Measurements from ENCODE around the gene NBAS. TPM values are rescaled to one million over a fixed set of nuclear protein-coding genes. Genes with fewer than 3 reads are reported as not detected.

Gene NBAS
- total and polyA plus RNA-seq, 2 of the 13 experiments (the other 11 are each of a cell fraction or from before 2014, with no cell fraction given): 33.6 to 58.7 TPM

GRCh38 chr2:15591692-15592463 lies 30.7 kb upstream of the NBAS start, which contains the start of gene DDX1 (continued):
- TF ChIP-seq IRF9 (CRISPR knock-in tag; IDR thresholded peaks at IDR 0.05; ENCODE audit: borderline replicate concordance): peak; percentile 99
- no peak for TF ChIP-seq RAD51 (IDR thresholded peaks at IDR 0.05; ENCODE audit: borderline replicate concordance)
- peak; percentile 95 for TF ChIP-seq WIZ (CRISPR knock-in tag; IDR thresholded peaks at IDR 0.05)
- peak; percentile 89 for TF ChIP-seq DRAP1 (CRISPR knock-in tag; IDR thresholded peaks at IDR 0.05)
- peak; percentile 91; the same call in 1 of the 2 replicates for TF ChIP-seq ZBTB43 (CRISPR knock-in tag; conservative IDR thresholded peaks at IDR 0.05)
- peak; percentile 98 for TF ChIP-seq MAX (IDR thresholded peaks at IDR 0.05)
- no peak; the same call in 1 of the 2 replicates for TF ChIP-seq SP2 (CRISPR knock-in tag; IDR thresholded peaks at IDR 0.05)
- TF ChIP-seq GMEB2 (CRISPR knock-in tag; IDR thresholded peaks at IDR 0.05; ENCODE audit: low read depth): peak; percentile 50; the same call in 1 of the 2 replicates
- TF ChIP-seq ZNF503 (CRISPR knock-in tag; IDR thresholded peaks at IDR 0.05): peak; percentile 83; the same call in 1 of the 2 replicates
- TF ChIP-seq ZMYM4 (CRISPR knock-in tag; IDR thresholded peaks at IDR 0.05): peak; percentile 100
- peak; percentile 44; the same call in 1 of the 2 replicates for TF ChIP-seq NCOR1 (IDR thresholded peaks at IDR 0.05; ENCODE audit: borderline replicate concordance, low read length)
- TF ChIP-seq ZNF407 (CRISPR knock-in tag; IDR thresholded peaks at IDR 0.05; ENCODE audit: not compliant biosample characterization): peak; percentile 98
- TF ChIP-seq XRCC5 (optimal IDR thresholded peaks at IDR 0.05; ENCODE audit: low read length): peak; percentile 99

Data from HepG2 (cell line).